Stomach (tissue), 9 donors: ENCODE results near the gene DOCK1. TPM values are rescaled to one million over a fixed set of nuclear protein-coding genes. Genes with fewer than 3 reads are reported as not detected.
A peak's percentile ranks its signal among the peaks of the same experiment; 100 is the strongest.

Experiments used
- DNase-seq, 2 donors: peaks; one replicate each; pipeline versions ENCODE4 v3.0.0 to v3.0.0-alpha.2; 2013 to 2019
- H3K27ac ChIP-seq, 5 donors: fragments of 200-600 bp in 4 of 5; sonication (generic) in 4 of 5; one replicate each; pipeline ENCODE4 v1.5.1; 2013 to 2019; ENCODE audit warnings: mild to moderate bottlenecking in 1 of 5, moderate library complexity in 1 of 5
- H3K27me3 ChIP-seq, 3 donors: fragments of 200-600 bp; sonication (generic); one replicate each; pipeline ENCODE4 v1.5.1; 2017 to 2019; ENCODE audit warnings: mixed run types in 1 of 3
- H3K36me3 ChIP-seq, 4 donors: fragments of 200-600 bp; sonication (generic); 1 replicate in 3 of 4; 2 replicates in 1 of 4; pipeline ENCODE4 v1.5.1; 2016 to 2019
- H3K4me1 ChIP-seq, 4 donors: fragments of 200-600 bp; sonication (generic); one replicate each; pipeline ENCODE4 v1.5.1; 2016 to 2019
- H3K4me3 ChIP-seq, 4 donors: fragments of 200-600 bp; sonication (generic) in 3 of 4; one replicate each; pipeline ENCODE4 v1.5.1; 2016 to 2019; ENCODE audit warnings: mild to moderate bottlenecking in 1 of 4
- H3K9me3 ChIP-seq, 4 donors: fragments of 200-600 bp; sonication (generic); one replicate each; pipeline ENCODE4 v1.5.1; 2016 to 2019
- CTCF ChIP-seq, 7 experiments: fragments of 450-650 bp in 4 of 7; fragments of 200-600 bp in 3 of 7; sonication (generic) in 3 of 7; IDR thresholded peaks; one replicate each; pipeline ENCODE4 v1.5.1; 2016 to 2019; ENCODE audit warnings: antibody characterized with exemption in 7 of 7, control low read depth in 2 of 7, mild to moderate bottlenecking in 1 of 7
- EP300 ChIP-seq: sonication (generic); formaldehyde crosslinking; IDR thresholded peaks from one replicate; pipeline ENCODE4 v1.6.1; 2017; ENCODE audit warnings: antibody characterized with exemption
- POLR2A ChIP-seq, 4 donors: fragments of 450-650 bp; IDR thresholded peaks; one replicate each; pipeline ENCODE4 v1.6.1; 2016; ENCODE audit warnings: antibody characterized with exemption in 4 of 4, control low read depth in 2 of 4, mild to moderate bottlenecking in 1 of 4, moderate library complexity in 1 of 4
- POLR2AphosphoS5 ChIP-seq, 3 donors: sonication (generic); formaldehyde crosslinking; IDR thresholded peaks; one replicate each; pipeline ENCODE4 v1.6.1; 2016; ENCODE audit warnings: antibody characterized with exemption in 3 of 3
- WGBS, 5 donors: extraction: QIAGEN DNeasy Blood & Tissue Kit in 3 of 5; methylation state at CpG; one replicate each; pipeline versions ENCODE4 v1.1.5 to v1.1.7; 2013 to 2018; 5-methylcytosine and 5-hydroxymethylcytosine counted together
- intact Hi-C: fragments of 100-400 bp; cut with DNase I; formaldehyde crosslinking; loops from one replicate; pipeline ENCODE4 v1.15.1; 2023; ENCODE audit warnings: low total_unique reads
- polyA plus RNA-seq, 3 donors: library from polyadenylated mRNA; stranded (reverse); fragments of 200-250 nt; gene quantifications; one replicate each; pipeline ENCODE4 v1.2.3, GENCODE V29; 2013
- total RNA-seq, 5 donors: library from RNA; depleted of rRNA; stranded (reverse); fragments of >200 nt; gene quantifications; one replicate each; pipeline versions ENCODE4 v1.1.0 to v1.2.3, GENCODE V29; 2014 to 2016
- donor health status: healthy with polysubstance abuse.
- donor health status: Bipolar disorder and iron deficiency.
- donor health status: healthy.

Gene DOCK1
- total and polyA plus RNA-seq, 8 donors, result 8.4 to 114 (median 35.0) TPM

DNA sequence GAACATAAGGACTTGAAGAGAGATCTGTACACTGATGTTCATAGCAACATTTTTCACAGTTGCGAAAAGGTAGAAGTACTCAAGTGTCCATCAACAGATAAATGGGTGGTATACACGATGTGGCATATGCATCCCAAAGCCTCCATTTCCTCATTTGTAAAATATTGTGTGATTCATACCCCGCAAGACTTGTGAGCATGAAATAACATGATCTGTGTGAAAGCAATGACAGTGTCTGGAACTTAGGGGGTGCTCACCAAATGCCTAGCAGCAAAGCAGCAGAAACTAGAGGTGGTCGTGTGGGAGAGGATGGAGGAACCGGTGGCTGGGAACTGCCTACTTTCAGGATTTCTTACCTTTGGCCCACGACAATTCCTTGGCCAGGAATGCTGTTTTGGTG, 426.5 kb downstream of the DOCK1 start:
- no peak for TF ChIP-seq POLR2A (IDR thresholded peaks at IDR 0.05)
- TF ChIP-seq EP300, result no peak
- no peak for TF ChIP-seq CTCF (IDR thresholded peaks at IDR 0.05)
- TF ChIP-seq POLR2AphosphoS5 (IDR thresholded peaks at IDR 0.05), result no peak
- Histone ChIP-seq H3K4me1 (no peaks in the 10 kb centered on the region), H3K9me3 (no peaks in the 10 kb centered on the region), H3K4me3 (no peak overlapping the region), H3K27ac (no peak overlapping the region), H3K36me3 (peaks cover 0 to 8% (median 2%) of the 10 kb centered on the region in 4 donors), H3K27me3 (no peaks in the 10 kb centered on the region)
- 80 to 92% (median 89%) methylated on average over 6 of the region's 6 CpGs for whole genome bisulfite sequencing, 5 donors
- intact Hi-C loops, result no loop called here
- no peak for DNase-seq

DNA sequence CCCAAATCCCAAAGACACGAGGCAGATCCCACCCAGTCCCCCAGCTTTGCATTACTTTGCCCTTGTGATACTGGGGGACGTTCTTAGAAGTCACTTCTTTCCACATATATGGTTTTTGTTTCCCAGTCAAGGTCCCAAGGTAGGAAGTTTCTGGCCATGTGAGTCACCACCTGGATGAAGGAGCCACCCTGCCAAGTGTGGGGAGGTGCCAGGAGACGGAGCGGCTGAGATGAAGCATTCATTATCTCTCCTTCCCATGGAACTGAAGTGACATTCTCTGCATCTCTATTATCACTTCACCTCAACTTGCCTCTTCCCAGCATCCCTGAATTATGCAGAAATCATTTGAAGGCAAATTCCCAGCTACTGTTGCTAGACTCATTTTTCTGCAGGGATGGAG, 427.4 kb downstream of the DOCK1 start:
- Histone ChIP-seq H3K4me3 (no peak overlapping the region), H3K4me1 (no peaks in the 10 kb centered on the region), H3K36me3 (peaks cover 0 to 8% (median 2%) of the 10 kb centered on the region in 4 donors), H3K27me3 (no peaks in the 10 kb centered on the region), H3K27ac (no peak overlapping the region), H3K9me3 (no peaks in the 10 kb centered on the region)
- DNase-seq, result no peak
- TF ChIP-seq CTCF (IDR thresholded peaks at IDR 0.05) (no peak), POLR2A (IDR thresholded peaks at IDR 0.05) (no peak), POLR2AphosphoS5 (IDR thresholded peaks at IDR 0.05) (no peak), EP300 (no peak)
- intact Hi-C loops, result no loop called here
- 76 to 92% (median 82%) methylated on average over 4 of the region's 4 CpGs for WGBS, 5 donors

DNA sequence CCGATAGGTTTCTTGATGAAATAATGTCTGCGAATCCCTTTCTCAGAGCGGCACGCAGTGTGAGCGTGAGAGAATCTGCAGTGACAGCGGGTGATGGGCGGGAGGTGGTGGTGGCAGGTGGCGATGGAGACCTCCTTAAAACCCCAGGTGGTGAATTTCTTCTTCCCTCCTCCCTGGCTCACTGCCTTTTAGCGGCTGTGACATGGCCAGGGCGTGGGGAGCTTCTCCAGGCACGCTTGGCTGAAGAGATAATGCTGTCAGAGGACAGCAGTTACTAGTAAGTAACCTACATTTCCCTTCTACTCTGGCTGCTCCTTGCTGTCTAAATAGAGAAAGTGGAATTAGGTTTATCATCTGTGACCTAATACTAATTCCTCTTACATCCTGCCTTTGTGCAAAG, 432.6 kb downstream of the DOCK1 start:
- Histone ChIP-seq H3K4me3 (no peak overlapping the region), H3K9me3 (no peaks in the 10 kb centered on the region), H3K27me3 (no peaks in the 10 kb centered on the region), H3K4me1 (no peaks in the 10 kb centered on the region), H3K36me3 (peaks cover 0 to 12% (median 7%) of the 10 kb centered on the region in 4 donors), H3K27ac (no peak overlapping the region)
- WGBS, 5 donors, result 80 to 89% (median 85%) methylated on average over 11 of the region's 11 CpGs
- DNase-seq, result peak in 1 of 2 donors; percentile 27
- TF ChIP-seq POLR2A (IDR thresholded peaks at IDR 0.05) (no peak), CTCF (IDR thresholded peaks at IDR 0.05) (no peak), EP300 (no peak), POLR2AphosphoS5 (IDR thresholded peaks at IDR 0.05) (no peak)
- intact Hi-C loops, result no loop called here

GRCh38 chr10:127338399-127339110, 433.3 kb downstream of the DOCK1 start:
- no peak for DNase-seq
- Histone ChIP-seq H3K27ac (no peak overlapping the region), H3K4me1 (no peaks in the 10 kb centered on the region), H3K9me3 (no peaks in the 10 kb centered on the region), H3K36me3 (peaks cover 0 to 16% (median 9%) of the 10 kb centered on the region in 4 donors), H3K4me3 (no peak overlapping the region), H3K27me3 (no peaks in the 10 kb centered on the region)
- 80 to 90% (median 88%) methylated on average over 10 of the region's 10 CpGs for WGBS, 5 donors
- TF ChIP-seq POLR2A (IDR thresholded peaks at IDR 0.05), result no peak
- TF ChIP-seq POLR2AphosphoS5 (IDR thresholded peaks at IDR 0.05), result no peak
- no peak for TF ChIP-seq EP300
- no peak for TF ChIP-seq CTCF (IDR thresholded peaks at IDR 0.05)
- intact Hi-C loops, result no loop called here
